Fibroblast of mammary gland (primary cell): ENCODE measurements around the gene CEP68.
"Not testable (repeated sequence)": the region's sequence is repeated elsewhere in the genome, so short reads cannot be mapped to it uniquely, and the experiment has no call there.

Source experiments
- DNase-seq: peaks from one replicate; pipeline ENCODE4 v3.0.0-alpha.2; 2010; ENCODE audit warnings: low read depth
- H3K4me3 ChIP-seq: 2 replicates; pipeline ENCODE4 v1.5.1; 2011; ENCODE audit warnings: low read depth, mild to moderate bottlenecking, low read length, moderate library complexity; ENCODE audit not compliant: control insufficient read depth
- CTCF ChIP-seq: conservative IDR thresholded peaks from 2 replicates; pipeline ENCODE4 v1.5.1; 2011; ENCODE audit warnings: low read depth, low read length, inconsistent platforms; ENCODE audit not compliant: control insufficient read depth, insufficient read depth

The CEP68 gene

GRCh38 chr2:65019010-65019409 is 37.2 kb upstream of the CEP68 start:
- no peak for TF ChIP-seq CTCF

GRCh38 chr2:65019675-65020195 is 36.5 kb upstream of the CEP68 start:
- TF ChIP-seq CTCF, result no peak
- H3K4me3 ChIP-seq, result no peak overlapping the region
- no peak for DNase-seq

More at GRCh38 chr2:65019010-65019409, 37.2 kb upstream of the CEP68 start:
- no peak overlapping the region for H3K4me3 ChIP-seq
- DNase-seq, result no peak

- not testable (repeated sequence) for DNase-seq, H3K4me3 ChIP-seq
These were observed 36.0 kb upstream of the CEP68 start for GRCh38 chr2:65020251-65020650.

- no peak overlapping the region for H3K4me3 ChIP-seq
- no peak for TF ChIP-seq CTCF
- DNase-seq, result no peak
These were observed 35.2 kb upstream of the CEP68 start for GRCh38 chr2:65020943-65021528.

- no peak overlapping the region for H3K4me3 ChIP-seq
- no peak for DNase-seq
- TF ChIP-seq CTCF, result no peak
These were observed 34.5 kb upstream of the CEP68 start for GRCh38 chr2:65021709-65022108.

- H3K4me3 ChIP-seq, result no peak overlapping the region
- TF ChIP-seq CTCF, result no peak
- no peak for DNase-seq
These were observed 34.0 kb upstream of the CEP68 start for GRCh38 chr2:65022189-65022588.

GRCh38 chr2:65023742-65024141 is 32.5 kb upstream of the CEP68 start:
- DNase-seq, result no peak
- H3K4me3 ChIP-seq, result no peak overlapping the region
- no peak for TF ChIP-seq CTCF
